HT1080 (cell line): ENCODE results near the gene MGAT4C. TPM values are rescaled to one million over a fixed set of nuclear protein-coding genes. Genes with fewer than 3 reads are reported as not detected.
"Not testable (repeated sequence)": the region's sequence is repeated elsewhere in the genome, so short reads cannot be mapped to it uniquely, and the experiment has no call there.

Experiments used
- DNase-seq: peaks from one replicate; pipeline ENCODE4 v3.0.0-alpha.2; 2015; ENCODE audit warnings: low read depth
- polyA plus RNA-seq, 2 experiments: library from polyadenylated mRNA; depleted of rRNA; stranded (reverse); fragments of >200 nt; gene quantifications; 2 replicates each; pipeline ENCODE4 v1.2.3, GENCODE V29; 2015
- total RNA-seq: library from RNA; depleted of rRNA; stranded (reverse); fragments of >200 nt; shearing (Covaris generic); gene quantifications from 2 replicates; pipeline ENCODE4 v1.2.3, GENCODE V29; 2014; rRNA removed

Gene MGAT4C
- total RNA-seq: not detected in 2 replicates
- not detected in 2 replicates for polyA plus RNA-seq (2015; cell fraction: cytosol; rRNA removed)
- polyA plus RNA-seq (2015; cell fraction: nucleus; rRNA removed): not detected in 2 replicates

DNA sequence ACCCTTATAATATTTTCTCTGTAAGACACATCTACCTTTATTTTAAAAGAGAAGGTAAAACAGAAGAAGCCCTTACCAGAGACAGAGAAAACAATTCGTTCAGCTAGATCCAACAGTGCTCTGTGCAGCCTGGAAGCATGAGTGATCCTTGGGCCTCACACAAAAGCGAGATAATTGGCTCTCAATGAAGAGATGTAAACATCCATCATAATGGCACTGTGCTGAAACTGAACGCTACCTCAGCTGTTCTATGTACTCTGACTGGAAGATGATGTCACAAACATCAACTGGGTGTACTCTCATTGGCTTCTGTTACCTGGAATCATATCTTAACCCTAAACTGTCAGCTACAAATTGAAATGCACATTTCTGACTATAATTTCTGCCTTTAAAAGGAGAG, at the start of gene MGAT4C:
MGAT4C (minus strand) TSS at position 229 of the 400 bp plus-strand sequence.
- DNase-seq: no peak

DNA sequence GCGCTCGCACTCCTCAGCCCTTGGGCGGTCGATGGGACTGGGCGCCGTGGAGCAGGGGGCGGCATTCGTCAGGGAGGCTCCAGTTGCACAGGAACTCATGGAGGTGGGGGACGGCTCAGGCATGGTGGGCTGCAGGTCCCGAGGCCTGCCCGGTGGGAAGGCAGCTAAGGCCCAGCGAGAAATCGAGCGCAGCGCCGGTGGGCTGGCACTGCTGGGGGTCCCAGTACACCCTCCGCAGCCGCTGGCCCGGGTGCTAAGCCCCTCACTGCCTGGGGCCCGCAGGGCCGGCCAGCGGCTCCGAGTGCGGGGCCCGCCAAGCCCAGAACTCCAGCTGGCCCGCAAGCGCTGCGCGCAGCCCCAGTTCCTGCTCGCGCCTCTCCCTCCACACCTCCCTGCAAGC, 40.2 kb upstream of the MGAT4C start:
- DNase-seq: not testable (repeated sequence)

DNA sequence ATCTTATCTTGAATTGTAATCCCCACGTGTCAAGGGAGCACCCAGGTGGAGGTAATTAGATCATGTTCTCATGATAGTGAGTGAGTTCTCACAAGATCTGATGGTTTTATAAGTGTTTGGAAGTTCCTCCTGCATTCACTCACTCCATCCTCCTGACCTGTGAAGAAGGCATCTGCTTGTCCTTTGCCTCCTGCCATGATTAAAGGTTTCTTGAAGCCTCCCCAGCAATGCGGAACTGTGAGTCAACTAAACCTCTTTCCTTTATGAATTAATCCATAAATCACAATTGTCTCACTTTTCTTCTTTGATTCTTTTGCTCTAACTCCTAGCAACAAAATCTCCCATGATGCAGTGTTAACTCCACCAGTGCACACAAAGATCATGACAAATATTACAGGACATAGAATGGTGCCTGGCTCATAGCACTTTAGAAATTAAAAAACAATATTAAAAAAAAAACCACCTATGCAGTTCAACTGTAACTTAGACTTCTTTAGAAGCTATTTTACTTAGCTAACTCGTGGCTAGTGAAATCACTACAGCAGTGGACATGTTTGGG, 37.6 kb upstream of the MGAT4C start:
- DNase-seq: no peak

DNA sequence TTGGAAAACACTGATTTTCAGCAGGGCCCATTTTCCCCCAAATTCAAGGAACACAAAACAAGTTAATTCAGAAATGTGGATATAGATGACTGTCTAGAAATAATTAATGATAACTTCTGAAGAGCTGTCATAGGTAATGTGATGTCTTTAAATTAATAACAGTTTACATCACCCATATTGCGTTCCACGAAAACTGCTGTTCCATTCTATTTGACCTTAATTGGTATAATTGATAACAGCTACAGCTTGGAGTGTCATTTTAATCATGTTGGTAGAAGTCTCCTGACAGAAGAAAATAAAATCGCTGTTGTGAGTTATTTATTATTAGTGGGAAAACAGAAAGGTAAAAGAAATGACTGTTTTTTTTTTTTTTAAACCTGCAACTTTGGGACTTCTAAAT, 36.3 kb upstream of the MGAT4C start:
- no peak for DNase-seq

DNA sequence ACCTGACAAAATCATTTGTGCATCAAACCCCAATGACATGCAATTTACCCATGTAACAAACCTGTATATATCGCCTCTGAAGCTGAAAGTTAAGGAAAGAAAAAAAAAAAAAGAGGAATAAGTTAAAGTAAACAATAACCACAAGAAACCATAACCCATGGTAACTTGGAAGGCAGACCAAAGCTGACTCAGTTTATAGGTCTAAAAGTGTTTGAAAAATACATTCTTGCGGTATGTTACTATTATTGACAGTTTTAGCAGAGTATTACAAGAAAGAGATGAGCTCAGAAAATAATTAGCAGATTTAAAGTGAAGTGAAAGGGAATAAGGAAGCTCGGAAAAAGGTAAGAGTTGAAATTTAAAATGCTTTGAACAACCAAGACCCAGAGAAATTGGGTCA, 34.4 kb upstream of the MGAT4C start:
- DNase-seq: no peak

DNA sequence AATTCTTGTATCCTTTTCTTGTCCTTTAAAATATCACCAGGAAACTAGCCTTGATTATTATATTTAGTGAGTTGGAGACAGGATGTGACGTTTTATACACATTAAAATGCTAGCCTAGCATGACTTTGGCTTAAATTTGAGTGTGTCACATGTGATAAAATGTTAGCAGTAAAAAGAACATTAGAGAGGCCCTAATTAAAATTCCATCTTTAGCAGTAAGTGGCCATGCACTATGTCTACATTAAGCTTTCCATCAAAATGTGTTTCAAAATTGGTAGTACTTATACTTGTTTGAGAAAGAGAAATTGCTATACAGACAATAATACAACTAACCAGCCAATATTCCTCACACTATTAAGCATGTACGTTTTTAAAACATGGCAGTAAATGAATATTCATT, 29.9 kb upstream of the MGAT4C start:
- no peak for DNase-seq

DNA sequence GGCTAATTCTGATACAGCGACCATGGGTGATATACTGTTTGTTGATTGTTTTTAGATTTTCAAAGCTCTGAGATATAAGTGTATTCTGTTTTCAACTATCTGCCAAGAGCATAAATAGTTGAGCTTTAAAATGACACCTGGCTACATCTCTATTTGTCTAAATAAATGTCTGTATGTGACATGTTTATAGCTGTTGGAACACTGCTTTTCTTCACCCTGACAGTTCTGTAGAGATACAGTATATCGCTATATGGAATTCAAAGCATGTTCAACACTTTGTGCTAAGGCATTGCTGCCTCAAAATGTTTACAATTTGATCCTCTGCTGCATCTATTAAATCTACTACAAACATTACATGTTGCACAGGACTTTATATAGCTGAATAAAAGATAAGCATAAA, 27.4 kb upstream of the MGAT4C start:
- no peak for DNase-seq

DNA sequence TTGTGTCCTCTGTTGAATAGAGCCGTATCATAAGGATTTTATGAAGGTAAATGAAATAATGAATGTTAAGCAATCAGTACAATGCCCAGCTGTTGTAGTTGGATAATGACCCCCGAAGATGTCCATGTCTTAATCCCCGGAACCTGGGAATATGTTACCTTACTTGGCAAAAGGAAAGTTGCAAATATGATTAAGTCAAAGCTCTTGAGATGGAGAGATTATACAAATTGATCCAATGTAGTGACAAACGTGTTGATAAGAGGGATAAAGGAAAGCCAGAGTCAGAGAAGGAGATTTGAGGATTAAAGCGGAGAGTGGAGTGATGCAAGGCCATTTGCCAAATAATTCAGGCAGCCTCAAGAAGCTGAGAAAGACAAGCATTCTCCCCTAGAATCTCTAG, 19.2 kb upstream of the MGAT4C start:
- DNase-seq: no peak

DNA sequence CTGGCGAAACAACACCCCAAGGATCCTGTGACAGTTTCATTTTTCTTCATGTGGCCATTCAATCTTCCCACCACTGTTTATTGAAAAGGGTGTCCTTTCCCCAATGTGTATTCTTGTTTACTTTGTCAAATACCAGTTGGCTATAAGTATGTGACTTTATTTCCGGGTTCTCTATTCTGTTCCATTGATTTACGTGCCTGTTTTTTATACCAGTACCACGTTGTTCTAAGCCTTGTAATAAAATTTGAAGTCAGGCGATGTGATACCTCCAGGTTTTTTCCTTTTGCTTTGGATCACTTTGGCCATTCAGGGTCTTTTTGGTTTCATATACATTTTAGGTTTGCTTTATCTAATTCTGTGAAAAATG, 9.1 kb upstream of the MGAT4C start:
- DNase-seq: no peak

DNA sequence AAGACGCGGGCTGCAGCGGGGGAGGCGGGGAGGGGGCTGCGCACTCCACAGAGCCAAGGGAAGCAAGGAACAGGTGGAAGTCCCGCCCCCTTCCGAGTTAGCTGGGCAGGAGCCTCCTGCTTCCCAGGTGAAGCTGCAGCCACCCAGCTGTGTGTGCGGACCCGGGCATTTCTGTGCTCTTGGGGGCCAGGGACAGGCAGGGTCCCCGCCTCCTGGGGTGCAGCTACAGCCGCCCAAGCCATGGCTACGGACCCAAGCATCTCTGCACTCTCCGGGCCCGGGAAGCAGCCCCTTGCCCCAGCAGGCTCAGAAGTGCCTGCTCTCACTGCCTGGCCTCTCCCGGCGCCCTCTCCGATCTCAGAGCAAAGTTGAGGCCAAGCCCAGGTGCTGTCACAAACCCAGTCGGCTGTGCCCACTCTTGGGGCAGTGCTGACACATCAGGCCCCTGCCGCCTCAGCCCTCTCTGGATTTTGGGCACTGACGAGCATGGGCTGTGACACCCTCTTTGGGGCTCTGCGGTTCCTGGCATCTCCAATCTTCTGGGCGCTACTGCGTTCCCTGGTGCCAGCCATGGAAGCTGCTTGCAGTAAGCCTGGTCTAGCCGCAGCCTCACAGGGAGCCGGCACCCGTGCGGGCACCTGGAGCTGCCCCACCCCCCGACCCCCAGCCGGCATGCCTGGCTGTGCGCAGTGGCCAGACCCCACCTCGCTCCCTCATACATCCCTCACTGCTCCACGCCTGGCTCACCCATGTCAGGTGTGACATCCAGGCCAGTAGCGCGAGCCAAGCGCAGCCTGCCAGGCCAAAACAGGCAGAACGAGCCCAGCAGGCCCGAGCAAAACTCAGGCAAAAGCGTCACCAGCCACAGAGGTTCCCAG, 8.5 kb upstream of the MGAT4C start:
- DNase-seq: no peak

DNA sequence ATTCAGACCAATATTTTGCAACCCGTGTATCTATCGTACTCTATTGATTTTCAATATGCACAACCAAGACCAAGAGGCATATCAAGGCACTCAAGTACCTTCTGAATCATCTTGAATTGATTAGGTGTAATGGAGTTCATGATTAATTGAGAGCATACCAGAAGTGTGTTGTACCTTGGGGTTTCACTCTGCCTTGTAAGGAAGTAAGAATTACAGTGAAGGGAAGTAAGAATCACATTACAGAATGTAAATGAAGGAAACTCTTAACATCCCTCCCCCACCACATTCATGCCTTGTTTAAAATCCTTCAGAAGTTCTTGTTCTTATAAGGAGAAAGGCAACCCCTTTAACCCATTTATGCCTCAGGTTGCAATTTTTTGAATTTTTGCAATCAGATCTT, 5.4 kb upstream of the MGAT4C start:
- DNase-seq: no peak

DNA sequence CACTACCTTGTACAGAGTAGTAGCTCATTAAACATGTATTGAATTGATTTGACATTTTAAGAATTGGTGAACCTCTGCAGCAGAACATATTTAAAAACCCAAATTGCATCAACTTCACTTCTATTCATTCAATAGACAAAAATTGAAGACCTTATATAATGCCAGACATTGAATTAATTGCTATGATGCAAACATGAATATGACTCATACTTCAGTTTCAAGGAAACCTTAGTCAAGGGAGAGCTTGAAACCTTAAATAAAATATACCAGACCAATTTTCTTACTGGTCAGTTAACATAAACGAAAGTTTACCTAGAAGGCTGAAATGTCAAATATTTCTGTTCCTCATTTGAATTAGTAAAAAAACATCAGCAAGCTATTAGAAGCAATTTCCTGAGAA, 5.0 kb upstream of the MGAT4C start:
- no peak for DNase-seq

DNA sequence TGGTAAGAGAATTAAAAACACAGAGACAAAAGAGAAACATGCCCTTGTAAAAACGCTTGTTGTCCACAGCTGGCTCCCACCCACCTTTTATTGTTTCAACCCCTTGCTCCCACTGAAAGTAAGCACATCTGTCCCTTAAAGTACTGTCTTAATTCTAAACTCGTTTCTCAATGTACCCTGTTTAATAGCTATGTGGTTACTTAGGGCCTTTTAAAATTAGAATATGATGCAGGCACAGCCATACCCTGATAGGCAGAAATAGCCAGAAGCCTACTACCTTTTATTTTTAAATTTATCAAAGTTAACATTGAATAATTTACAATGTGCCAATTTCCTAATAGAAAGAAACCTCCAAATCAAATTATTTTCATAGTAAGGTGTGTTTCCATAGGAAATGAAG, 4.0 kb upstream of the MGAT4C start:
- DNase-seq: no peak

DNA sequence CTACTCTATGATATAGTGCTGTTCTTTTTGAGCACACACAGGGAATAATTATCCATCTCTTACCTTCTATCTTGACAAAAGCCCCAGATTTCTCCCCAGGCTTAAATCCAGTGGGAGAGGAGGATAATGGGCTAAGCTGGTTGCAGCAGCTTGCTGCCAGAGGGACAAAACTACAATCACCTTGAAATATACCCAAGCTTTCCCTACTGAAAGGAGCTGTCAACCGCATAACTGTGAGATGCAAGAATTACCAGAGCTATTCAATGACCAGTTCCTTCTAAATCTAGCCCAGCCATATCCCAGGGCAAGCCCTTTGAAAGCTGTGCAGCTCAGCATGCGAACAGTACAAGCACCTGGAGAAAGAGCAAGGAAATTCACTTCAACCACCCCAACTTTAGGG, 943 bp upstream of the MGAT4C start:
- no peak for DNase-seq

DNA sequence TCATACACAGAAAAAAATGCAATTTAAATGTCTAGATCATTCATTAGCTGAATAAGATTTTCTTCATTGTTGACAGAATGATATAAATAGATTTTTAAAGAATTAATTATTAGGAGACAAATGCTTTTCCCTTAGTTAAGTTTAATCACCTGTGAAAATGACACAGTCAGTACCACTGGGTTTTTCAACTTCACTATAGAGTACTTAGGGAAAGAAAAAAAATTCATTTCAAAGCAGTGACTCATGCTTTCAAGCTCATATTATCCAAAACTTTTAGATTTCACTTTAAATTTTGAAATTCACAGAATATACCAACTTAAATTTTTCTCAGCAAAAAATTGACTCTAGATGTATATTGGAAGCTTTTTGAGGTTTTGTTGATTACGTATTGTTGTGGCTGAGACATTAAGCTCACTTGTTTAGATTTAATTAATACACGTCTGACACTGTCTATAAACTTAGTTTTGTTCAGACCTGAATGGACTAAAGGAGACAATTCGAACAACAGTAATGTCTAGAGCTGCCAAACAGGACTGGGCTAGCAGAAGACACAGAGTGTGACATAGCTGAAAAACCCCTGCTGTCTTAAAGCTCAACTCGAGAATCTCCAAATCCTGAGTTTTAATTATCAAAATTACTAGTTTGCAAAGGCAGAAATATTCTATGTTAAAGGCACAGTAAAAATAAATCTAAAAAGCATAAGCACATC, 1.6 kb downstream of the MGAT4C start:
- DNase-seq: no peak

DNA sequence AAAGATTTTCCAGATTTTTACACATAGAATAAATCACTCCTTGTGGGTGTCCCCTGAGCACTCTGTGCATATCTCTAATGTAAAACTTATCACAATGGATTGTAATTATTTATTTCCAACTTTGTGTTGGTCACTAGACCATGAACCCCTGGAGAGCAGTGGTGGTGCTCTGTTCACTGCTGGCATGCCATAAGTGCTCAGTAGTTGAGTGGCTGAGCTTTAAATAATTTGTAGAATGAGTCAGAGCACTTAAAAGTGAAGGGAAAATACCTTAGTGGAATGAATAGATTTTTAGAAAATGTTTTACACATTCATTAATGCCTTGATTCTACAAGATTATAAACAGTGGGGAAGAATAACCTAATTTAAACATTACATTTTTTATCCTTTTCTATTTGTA, 6.3 kb downstream of the MGAT4C start:
- peak; percentile 29 for DNase-seq

DNA sequence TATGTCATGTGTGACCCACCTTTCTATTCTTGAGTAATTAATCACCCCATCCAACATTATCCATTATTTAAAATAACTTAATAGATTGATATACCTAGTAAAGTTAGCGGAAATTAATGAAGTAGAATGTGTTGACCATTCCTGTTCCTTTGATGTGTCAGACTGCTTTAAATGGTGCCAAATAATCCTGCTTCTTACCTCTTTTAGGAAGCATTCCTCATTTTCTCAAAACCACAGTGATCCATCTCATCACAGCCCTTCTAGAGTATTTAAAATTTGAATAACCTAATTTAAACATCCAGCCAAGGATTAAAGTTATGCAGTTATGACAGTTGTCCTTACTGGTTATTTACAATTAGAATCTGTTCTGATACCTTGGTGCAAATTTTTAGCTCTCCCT, 6.9 kb downstream of the MGAT4C start:
- no peak for DNase-seq

DNA sequence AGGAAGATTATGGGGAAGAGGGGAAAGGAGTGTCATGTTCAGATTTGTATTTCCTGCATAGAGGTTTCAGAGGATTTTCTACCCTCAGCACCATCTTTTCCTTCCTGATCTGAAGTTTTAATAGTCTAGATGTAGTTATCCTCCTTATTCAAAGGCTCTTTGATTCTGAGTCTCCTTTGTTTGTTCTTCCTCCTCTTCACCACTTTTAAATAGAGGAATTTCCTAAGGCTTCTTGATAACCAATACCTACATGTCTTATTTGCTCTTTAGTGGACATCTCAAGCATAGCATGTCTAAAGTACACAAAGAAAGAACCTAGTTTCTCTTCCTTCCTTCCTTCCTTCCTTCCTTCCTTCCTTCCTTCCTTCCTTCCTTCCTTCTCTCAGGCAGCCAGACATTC, 8.3 kb downstream of the MGAT4C start:
- no peak for DNase-seq

DNA sequence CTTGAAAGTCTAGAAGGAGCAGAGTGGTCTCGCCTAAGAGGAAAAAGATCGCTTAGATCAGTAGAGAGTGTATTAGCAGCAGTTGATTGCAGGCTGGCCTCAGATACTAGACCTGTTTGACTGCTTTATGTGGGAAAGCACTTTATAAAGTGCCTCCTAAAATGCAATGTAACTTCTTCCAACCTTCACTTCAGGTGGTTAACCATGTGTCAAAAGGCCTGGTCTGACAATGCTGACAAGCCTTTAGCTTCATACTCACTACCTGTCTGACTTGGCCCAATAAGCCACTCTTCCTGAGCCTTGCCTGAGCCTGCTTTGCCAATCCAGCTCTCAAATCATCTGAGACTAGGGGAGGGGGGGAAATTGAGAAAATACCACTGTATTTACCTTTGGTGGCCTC, 14.6 kb downstream of the MGAT4C start:
- DNase-seq: no peak

DNA sequence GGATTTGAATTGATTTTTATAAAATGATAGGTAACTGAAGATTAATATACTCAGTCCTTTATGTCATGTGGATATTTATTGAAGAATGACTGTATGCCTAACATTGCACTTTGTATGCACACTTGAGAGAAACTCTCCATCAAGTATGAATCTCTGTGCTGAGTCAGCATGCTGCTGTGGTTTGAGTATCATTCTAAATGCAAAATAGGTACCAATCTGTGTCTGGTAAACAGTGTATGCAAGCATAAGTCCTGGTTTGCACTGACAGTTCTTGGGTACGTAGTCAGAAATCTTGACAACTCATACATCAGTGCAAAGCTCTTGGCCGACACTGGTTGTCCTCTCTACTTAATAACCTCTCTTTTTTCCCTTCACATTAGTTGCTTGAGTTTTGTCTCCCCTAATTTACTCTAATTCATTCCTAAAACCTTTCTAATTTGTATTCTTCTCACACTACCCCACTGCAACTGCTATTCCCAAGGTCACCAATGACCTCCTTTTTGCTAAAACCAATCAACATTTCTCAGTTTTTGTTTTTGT, 21.8 kb downstream of the MGAT4C start:
- no peak for DNase-seq

DNA sequence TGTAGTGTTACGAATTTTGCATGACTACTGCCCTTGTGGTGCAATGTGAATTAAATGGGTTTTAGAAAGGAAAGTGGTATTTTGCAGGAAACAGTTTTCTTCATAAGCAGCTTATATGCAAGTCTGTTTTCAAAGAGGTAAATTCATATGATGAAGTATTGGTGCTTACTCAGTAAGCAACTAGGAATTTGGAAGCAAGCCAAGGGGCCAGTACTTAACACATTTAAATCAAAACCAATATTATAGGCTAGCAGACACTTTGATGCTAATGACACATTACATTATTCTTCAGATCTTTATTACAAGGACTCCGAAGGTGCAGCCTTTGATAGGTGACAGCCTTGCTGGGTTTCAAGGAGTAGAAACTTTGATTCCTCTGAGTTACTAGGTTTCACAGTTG, 23.1 kb downstream of the MGAT4C start:
- peak; percentile 2 for DNase-seq

DNA sequence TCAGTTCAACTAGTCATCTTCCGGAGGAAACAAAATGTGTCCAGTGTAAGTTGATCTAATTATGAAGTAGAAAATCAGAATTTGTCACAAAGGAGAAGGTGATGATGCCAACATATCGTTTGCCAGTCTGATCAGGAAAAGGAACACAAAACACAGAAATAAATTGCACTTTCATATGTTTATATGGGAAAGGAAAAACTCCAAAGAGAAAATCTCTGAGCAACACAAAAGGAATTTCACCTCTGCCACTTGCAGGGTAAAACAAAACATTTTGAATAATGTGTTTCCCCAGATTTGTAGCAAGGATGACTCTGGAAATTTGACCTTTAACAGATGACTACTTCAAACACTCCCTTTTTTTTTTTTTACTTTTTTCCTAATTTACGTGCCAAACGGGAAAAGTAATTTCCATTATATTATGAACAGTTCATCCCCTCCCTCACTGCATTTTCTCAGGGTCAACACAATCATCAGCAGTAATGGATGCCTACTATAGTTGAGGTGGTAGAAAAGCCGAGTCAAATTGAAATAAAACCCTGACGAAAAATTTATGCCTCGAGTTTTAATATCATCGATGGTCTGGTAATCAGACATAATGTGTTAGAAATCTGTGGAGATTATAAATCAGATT, 25.6 kb downstream of the MGAT4C start:
- DNase-seq: peak; percentile 50
